Stimulated activated CD8-positive, alpha-beta memory T cell treated with anti-CD3 and anti-CD28 coated beads, Interleukin-12 subunit alpha, Interleukin-12 subunit beta, amount 100 ng/mL, for 24 hours (primary cell): ENCODE results near the gene ISM1.
"Not testable (repeated sequence)": the region's sequence is repeated elsewhere in the genome, so short reads cannot be mapped to it uniquely, and the experiment has no call there.

Experiments used
- DNase-seq: peaks from one replicate; pipeline ENCODE4 v3.0.0-alpha.2; 2020; ENCODE audit errors: extremely low read depth

ISM1 gene

DNA sequence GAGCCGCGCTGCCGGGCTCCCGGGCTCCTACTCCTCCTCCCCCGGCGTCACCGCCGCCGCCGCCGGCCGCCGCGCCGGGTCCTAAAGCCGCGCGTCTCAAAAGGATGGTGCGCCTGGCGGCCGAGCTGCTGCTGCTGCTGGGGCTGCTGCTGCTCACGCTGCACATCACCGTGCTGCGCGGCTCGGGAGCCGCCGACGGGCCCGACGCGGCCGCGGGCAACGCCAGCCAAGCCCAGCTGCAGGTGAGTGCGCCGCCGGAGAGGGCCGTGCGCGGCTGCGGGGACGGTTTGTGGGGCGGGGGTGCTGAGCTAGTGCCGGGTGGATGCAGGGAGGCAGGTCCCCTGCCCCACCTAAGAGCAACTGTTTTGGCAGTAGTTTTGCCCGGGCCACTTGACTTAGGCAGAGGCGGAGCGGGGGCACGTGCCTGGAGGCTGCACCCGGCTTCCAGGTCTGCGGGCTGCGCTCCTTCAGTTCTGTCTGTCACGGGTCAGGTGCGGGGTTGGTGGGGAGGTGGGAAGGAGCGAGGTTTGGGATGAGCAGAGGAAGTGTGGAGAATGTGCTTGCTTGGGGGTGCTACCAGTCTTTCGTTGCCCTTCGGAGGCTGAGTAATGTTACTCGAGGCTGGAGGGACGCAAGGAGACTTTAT, 722 bp downstream of the ISM1 start:
- no peak for DNase-seq

DNA sequence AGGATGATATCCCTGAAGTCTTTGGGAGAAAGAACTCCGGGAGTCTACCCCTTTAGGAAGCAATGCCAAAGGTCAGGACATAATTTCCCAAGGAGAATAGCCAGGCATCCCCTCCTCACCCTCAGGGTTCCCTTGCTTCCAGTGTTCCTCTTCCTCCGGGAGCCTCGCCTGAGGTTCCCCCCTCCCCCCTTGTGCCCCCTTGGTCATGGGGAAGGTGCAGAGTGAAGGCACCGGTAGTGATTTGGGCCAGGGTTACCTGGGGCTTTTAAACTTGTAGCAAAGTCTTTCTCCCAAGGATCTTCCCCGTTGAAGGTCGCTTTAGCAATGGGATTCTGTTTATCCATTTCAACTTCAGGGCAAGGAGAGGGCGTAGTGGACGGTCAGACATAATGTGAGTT, 1.2 kb downstream of the ISM1 start:
- no peak for DNase-seq

DNA sequence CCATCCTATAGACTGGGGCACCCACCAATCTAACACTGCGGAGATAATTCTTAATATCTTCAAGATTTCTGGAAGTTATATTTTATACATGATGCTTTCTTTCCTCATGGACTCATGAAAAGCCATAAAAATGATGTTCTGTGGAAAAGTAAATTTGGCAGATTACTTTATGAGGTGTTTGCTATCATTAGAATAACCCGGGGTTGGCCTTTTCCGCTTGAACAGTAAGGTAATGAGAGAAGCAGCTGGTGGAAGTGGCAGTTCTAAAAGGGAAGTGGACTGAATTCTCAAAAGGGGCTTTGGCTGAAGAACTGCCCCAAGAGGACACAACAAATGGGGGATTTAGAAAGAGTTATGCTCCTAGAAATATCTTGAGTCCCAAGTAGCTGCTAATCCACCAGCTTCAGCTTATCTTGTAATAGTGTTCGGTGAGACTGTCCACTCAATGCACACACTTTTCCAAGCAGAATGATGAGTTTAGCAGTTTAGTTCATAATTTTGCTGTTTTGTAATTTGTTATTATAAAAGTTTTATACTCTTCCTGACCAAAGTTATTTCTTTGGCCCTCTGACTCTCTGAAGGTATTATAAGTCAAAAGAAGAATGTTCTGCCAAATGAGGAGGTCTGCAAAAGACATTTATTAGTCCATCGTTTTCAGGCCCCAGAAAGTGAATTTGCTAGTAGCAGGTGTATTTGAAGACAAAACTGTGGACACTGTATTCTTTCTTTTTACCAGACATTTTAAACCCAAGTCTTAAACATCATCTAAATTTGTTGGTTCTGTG, 2.9 kb downstream of the ISM1 start:
- no peak for DNase-seq

DNA sequence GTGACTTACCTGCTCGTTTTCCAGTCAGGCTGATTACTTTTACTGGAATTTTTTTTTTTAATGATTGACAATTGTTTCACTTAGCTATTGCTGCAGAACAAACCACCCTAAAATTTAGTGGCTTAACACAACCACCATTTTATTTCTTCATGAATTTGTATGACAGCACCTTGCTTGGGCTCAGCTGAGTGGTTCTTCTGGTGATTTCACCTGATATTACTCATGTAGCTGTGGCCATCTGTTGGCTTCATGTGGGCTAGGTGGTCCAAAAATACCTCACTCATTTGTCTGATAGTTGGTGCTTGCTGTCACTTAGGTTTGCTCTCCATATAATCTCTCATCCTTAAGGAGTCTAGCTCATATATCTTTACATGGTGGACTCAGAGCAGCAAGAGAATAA, 5.3 kb downstream of the ISM1 start:
- no peak for DNase-seq

DNA sequence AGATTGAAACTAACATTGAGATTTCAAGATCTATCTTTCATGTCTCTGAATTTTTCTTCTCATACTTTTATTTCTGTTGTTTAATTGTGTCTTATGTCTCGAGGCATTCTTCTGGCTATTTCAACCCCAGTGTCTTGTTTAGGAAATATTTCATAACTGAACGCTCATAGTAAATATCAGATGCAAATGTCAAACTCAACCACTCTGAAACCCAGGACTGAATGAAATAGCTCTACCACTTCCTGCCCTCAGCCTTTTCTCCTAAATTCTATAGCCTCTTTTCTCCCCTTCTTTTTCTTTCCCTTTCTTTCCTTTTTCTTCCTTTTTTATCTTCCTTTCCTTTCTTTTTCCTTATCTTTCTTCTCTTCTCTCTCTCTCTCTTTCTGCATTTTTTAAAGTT, 7.7 kb downstream of the ISM1 start:
- no peak for DNase-seq

DNA sequence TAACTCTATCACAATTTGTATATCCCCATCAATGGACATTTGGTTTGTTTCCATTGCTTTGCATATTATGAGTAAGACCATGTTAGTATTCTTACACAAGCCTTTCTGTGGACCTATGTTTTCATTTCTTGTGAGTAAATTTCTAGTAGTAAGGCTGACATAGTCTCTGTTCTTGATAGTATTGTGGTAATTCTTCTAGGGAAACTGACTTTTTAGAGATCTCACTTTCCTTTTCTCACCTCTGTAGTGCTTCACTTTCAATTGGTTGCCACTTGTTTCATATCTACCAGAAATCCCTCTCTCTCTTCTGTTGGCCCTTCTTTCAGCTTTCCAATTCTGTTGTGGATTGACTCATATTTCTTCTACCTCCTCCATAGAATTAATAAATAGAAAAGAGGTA, 8.5 kb downstream of the ISM1 start:
- DNase-seq, result no peak

DNA sequence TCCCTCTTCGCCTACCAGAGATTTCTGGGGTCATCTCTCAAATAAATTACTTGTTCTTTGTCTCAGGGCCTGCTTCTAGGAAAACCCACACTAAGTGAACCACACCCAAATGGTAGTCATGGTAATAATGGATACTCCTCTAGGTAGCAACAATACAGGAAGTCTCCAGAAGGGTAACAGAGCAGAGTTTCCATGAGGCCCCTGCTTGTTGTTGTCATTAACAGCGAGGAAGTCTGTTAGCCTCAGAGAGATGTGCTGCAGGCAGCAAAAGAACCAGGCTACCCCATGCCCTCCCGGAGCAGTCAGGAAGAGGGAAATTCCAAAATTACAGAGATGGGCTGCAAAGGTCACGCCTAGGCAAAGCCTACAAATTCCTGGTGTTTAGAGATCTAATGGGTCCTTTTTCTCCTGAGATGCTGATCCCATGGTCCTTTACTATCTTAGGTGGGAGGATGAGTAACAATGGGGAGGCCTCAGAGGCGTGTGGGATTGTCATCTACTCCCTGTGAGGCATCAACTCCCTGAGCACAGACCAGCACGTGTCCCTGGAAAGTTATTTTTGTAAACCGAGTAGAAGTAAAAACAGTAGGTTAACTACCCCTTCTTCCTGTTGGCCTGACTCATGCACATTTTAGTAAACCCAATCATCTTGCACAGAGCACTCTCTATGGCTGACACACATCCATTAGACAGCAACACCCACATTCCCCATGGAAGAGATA, 10.1 kb downstream of the ISM1 start:
- no peak for DNase-seq

DNA sequence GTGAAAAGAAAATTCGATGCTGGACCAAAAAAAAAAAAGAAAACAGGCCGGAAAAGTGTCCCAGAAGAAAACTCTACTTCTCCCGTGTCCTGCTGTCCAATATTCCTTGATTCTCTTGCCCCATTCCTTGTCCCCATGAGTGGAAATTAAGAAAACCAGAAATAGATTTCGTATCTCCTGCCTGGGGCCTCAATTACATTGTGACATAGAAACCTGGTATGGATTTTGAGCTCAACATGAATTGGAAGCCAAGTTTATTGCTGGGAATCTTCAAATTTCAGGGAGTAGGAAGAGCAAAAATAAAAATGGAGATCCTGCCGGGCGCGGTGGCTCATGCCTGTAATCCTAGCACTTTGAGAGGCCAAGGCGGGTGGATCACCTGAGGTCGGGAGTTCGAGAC, 11.9 kb downstream of the ISM1 start:
- DNase-seq, result no peak

DNA sequence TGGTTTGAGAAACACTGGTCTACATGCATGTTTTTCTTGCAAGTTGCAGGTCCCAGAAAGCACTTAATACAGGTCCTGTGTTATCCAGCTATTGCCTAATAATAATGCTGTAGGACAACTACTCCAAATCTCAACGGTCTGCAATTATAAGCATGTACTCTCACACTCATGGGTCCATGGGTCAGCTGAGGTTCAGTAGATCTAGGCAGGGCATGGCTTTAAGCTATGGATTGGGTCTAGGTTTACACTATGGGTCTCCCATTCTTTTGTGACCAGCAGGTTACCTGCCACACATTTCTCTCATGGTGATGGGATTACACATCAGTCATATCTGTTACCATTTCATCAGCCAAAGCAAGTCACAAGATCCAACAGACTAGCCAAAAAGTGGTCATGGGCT, 13.9 kb downstream of the ISM1 start:
- DNase-seq, result no peak

DNA sequence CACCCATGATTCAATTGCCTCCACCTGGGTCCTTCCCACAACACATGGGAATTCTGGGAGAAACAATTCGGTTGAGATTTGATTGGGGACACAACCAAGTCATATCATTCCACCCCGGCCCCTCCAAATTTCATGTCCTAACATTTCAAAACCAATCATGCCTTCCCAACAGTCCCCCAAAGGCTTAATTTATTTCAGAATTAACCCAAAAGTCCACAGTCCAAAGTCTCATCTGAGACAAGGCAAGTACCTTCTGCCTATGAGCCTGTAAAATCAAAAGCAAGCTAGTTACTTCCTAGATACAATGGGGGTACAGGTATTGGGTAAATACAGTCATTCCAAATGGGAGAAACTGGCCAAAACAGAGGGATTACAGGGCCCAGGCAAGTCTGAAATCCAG, 15.3 kb downstream of the ISM1 start:
- DNase-seq, result not testable (repeated sequence)

DNA sequence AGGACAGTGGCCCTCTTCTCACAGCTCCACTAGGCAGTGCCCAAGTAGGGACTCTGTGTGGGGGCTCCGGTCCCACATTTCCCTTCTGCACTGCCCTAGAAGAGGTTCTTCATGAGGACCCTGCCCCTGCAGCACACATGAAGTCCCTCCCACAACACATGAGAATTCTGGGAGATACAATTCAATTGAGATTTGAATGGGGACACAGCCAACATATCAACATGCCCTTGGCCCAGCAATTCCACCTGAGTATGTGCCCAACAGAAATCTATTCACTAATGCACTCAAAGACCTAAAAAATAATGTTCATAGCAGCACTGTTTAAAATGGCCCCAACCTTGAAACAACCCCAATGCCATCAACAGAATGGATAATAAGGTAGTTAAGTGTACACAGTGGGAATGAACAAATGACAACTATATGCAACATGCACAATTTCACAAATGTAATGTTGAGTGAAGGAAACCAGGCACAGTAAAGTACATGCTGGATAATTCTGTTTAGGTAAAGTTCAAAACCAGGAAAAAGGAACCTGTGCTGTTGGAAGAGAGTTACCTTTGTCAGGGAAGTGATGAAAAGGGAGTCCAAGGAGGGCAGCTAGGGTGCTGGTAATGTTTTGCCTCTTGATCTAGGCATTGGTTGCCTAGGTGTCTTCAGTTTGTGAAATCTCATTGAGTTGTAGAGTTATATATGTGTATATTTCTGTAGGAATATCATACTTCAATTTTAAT, 16.1 kb downstream of the ISM1 start:
- no peak for DNase-seq

DNA sequence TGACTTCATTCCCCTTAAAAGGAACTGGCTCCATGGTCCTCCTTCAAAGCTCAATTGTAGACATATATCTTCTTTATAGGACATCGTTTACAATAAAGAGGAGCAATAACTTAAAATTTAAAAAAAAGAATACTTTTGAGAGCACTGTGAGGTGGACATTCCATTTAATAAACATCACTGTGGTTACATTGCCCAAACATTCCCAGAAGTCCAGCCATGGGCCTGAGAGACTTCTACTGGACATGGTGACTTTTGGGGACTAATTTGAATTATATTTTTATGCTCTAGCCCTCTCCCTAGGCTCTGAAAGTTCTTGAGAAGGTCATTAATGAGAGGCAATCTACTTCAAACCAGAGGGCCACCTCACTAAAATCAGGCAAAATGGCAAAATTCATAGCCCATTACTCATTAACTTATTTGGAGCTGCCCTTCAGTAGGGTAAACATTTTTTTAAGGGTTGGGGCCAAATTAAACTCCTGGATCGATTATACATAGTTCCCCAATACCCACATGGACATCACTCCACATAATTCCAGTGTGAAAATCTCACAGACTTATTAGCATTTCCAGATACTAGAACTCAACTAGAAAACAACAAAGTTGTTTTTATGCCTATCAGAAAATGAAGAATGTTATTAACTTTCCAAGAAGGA, 17.1 kb downstream of the ISM1 start:
- DNase-seq, result no peak

DNA sequence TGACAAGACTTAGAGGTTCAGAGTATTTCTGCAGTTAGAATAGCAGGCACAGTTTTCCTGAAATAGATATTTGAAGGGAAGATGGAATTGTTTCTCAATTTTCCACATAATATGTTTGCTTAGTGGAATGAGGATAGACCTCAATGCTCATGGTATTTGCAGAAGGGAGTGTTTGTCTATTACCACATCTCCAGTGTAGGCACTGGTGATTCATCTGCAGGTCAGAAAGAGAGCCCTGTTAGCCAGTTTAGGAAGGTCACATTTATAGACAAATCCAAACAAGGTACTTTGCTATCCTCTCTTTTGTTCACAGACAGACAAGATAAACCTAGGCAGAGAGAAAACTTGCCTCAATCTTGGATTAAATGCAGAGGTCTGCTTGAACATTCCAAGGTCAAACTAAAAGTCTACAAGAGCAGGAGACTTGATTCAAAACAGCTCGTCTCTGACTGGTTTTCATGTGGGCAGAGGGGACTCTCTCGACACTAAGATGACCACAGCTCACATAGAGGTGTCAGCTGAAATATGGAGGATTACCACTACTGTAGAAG, 22.8 kb downstream of the ISM1 start:
- no peak for DNase-seq

DNA sequence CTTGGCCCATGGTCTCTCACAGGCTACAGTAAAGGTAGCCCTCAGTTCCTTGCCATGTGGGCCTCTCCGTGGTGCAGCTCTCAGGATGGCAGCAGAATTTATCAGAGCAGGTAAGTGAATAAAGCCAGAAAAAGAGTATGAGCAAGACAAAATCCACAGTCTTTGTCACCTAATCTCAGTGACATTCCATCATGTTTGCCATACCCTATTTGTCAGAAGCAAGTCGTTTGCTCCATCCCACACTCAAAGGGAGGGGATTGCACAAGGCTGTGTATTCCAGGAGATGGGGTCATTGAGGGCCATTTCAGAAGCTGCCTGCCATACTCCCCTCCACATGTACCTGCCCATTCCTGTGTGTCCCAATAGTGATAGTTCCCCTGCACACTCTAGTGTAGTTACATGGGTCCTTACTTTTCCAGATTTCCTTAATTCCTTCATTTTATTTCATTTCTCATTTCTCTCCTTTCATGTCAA, 24.2 kb downstream of the ISM1 start:
- no peak for DNase-seq

DNA sequence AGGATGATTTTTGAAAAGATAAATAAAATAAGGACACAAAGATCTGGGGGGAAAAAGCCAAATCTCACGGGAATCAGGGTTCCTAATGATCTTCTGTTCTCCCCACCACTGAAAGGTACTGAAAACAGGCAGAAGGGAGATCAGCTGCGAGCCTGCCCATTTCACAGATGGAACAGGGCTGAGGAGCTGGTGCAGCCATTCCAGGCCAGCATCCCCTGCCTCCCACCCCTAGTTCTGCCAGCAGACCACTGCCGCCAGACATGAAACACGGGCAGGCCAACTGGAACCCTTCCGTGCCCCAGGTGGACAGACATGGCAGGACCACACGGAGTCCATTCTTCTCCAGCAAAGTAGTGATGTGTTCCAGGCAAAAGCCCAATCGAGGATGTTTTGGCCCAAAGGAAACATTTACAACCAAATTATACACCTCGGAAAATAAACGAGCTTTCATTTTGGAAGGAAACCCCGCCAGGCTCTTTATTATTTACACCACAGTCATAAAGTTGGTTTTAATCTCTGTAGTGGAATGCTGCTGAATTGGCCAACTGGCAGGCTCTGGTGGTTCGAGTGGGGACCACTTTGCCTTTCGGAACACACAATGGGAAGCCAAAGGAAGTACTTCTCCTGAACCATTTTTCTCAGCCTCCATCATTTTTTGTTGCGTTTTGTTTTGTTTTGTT, 28.2 kb downstream of the ISM1 start:
- DNase-seq, result no peak

DNA sequence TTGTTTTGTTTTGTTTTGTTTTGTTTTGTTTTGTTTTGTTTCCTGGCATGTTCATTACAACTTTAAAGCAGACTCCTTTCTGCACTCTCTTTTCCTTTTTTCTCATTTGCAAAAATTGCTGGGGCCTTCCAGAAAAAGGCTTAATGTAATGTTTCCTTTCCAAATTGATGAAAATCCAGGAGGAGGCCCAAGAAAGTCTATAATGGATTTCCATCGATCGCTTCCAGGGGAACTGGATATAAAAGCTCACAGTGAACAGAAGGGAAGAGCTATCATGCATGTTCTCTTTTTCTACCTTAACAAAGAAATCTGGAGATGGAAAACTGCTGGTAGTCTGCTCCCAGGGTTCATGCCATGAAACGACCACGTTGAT, 28.7 kb downstream of the ISM1 start:
- DNase-seq, result no peak

DNA sequence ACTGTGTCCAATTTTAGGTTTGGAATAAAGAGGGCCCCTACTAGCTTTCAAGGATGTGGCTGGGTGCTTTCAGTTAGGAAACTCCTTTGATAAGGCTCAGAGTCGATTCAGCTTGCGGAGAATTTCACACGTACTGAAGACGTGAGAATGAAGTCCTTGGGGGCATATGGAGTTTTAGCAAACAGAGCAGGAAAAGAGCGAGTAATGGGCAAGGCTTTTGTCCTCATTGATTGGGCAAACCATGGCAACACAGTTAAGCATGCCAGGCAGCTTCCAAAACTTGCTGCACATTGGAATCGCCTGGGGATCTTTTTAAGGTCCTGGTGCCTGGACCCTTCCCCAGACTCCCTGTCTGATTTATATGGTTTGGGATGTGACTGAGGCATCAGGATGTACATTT, 29.2 kb downstream of the ISM1 start:
- DNase-seq, result no peak

DNA sequence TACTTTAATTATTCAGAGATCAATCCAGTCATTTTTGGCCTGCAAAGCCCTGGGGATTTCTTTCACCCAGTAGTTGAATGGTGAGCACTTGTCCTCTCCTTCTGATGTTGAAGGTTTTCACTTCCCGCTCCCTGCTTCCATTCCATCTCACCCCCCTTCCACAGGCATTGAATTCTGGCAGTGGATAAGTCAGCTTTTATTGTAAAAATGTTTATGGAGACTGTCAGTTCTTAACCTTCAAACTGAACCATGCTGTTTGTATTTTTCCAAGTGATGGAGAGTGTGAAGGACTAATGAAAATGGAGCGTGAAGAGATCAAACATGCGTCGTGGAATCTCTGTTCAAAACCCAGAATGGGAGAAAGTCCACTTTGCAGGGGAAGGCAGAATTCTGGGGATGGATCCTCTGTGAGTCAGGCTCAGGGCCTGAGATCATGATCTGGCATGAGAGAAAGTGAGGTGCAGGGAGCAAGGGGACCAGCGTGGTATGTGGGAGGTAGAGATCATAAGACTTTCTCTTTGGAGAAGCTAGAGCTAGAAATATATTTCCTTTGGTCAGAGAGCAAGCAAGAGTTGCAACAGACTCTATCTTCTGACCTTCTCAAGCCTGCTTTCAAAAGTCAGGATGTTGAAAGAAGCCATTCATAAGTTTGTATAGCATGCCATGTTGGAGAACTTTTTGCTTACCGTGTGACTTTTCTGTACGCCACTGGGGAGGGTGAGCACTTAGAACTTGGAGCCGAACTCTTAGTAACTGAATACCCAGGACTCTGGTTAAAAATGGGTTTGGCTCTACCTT, 30.2 kb downstream of the ISM1 start:
- no peak for DNase-seq

DNA sequence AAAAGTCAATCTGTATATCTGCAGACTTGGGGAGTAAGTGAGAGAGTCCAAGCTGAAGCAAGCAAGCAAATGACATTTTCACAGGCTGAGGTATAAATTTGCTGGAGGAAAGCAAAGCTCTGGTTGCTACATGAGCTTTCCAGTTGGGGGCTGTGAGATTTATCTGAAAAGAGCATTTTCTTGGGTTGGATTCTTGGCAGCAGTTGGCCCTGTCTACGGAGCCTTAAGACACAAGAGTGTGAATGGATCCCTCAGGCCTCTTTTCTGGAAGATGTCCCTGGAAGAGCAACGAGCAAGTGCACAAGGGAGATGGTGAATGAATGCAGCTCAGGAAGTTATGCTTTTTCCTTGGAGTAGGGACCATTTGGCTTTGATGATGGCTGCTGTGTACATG, 30.8 kb downstream of the ISM1 start:
- DNase-seq, result no peak

DNA sequence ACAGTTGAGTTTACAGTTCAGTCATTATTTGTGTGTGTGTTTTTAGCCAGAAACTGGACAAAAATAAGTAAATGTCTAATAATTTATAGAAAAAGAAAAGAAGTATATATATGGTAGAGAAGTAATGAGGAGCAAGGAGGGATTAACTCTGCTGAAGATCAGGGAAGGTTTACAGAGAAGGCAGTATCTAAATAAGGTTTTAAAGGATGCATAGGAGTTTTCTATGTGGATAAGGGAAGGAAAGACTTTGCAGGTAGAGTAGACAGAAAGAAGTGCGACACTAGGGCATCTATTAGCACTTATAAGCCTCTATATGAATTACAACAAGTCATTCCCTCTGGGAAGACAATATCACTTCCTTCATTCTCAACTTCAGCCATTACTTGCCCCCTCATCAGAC, 34.3 kb downstream of the ISM1 start:
- no peak for DNase-seq
